ENCODE results near the gene COL21A1.

DNA sequence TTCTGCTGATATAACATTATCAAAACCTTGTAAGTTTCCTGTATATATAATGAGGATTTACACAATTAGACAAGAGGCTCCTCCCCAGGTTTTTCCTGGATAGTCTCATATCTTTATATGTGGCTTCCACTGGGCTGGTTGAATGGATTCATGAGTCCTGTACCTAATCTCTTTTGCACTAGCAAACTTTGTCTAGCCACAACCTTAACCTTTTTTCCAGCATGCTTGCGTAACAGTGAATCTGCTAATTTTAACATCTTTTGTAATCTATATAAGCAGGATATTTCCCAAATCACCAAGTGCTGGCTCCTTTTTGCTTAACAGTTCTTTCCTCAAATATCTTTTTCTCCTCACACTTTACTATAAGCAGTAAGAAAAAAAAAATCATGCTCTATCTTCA, 153.6 kb downstream of the COL21A1 start:
- TF ChIP-seq, protein P1, sequence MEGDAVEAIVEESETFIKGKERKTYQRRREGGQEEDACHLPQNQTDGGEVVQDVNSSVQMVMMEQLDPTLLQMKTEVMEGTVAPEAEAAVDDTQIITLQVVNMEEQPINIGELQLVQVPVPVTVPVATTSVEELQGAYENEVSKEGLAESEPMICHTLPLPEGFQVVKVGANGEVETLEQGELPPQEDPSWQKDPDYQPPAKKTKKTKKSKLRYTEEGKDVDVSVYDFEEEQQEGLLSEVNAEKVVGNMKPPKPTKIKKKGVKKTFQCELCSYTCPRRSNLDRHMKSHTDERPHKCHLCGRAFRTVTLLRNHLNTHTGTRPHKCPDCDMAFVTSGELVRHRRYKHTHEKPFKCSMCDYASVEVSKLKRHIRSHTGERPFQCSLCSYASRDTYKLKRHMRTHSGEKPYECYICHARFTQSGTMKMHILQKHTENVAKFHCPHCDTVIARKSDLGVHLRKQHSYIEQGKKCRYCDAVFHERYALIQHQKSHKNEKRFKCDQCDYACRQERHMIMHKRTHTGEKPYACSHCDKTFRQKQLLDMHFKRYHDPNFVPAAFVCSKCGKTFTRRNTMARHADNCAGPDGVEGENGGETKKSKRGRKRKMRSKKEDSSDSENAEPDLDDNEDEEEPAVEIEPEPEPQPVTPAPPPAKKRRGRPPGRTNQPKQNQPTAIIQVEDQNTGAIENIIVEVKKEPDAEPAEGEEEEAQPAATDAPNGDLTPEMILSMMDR (IDR thresholded peaks at IDR 0.05; ENCODE audit: low read depth, low read length, poor library complexity, severe bottlenecking), result no peak
- TF ChIP-seq EZH2phosphoT487 (IDR thresholded peaks at IDR 0.05; ENCODE audit: borderline replicate concordance, low read length), result no peak
